Measurements from ENCODE around the gene TSGA10IP.

Gene TSGA10IP

DNA sequence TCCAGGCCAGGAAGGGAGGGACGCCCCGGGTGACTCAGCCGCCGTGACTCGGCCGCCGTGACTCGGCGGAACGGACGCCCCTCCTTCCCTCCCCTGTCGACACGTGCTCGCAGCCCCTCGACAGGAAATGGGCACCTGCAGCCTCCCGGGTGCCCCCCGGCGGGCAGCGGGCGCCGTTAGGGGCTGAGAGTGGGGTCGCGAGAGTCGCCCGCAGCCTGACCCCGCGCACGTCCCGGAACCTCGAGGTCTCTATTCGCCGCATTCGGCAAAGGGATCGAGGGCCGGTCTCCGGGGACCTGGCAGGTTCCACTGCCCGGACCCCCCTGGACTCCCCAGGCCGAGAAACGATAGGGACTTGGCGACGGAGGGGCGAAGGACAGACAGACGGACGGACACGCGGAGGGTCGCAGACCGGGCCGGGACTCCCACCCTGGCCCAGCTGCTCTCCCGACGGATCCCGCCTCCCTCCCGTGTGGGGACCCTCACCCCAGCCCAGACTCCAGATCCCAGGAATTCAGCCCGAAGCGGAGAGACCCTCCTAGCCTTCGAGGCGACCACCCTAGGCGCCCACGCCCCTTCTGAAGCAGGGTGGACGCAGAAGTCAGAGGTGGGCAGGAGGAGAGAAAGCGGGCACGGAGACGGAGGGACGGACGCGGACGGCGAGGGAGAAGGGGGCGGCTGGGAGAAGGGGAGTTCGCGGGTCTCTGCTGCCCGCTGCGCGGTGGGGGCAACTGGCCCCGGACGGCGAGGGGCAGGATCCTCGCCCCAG is 45.7 kb upstream of the TSGA10IP start:
- no peak overlapping the region for H2BK120ac ChIP-seq (ENCODE audit: low read depth, low read length)
- peak overlapping the region; percentile 48 for H3K4me2 ChIP-seq (ENCODE audit: low read length)
- H3K9ac ChIP-seq (ENCODE audit: low read length): peak overlapping the region; percentile 56
- no peak overlapping the region for H4K8ac ChIP-seq (ENCODE audit: low read depth, low read length)
- no peaks in the 10 kb centered on the region for H3K36me3 ChIP-seq (ENCODE audit: control insufficient read depth, insufficient read depth, low read length)
- H3K27ac ChIP-seq (ENCODE audit: low read depth, low read length): peak overlapping the region; percentile 37
- H3K79me1 ChIP-seq (ENCODE audit: low read length): no peaks in the 10 kb centered on the region
- no peak overlapping the region for H2BK5ac ChIP-seq (ENCODE audit: low read length)
- H3K23ac ChIP-seq (ENCODE audit: low read length): peak overlapping the region; percentile 1
- peak; percentile 71 for DNase-seq
- H3K4me3 ChIP-seq (ENCODE audit: low read length): no peak overlapping the region
- no peak overlapping the region for H4K5ac ChIP-seq (ENCODE audit: low read length)
- H2BK15ac ChIP-seq (replicated peaks; ENCODE audit: low read depth): no peak overlapping the region
- H3K4me1 ChIP-seq (ENCODE audit: control insufficient read depth, low read depth, low read length): no peaks in the 10 kb centered on the region
- H3K4ac ChIP-seq (ENCODE audit: low read depth, low read length): no peak overlapping the region
- H3K18ac ChIP-seq (ENCODE audit: low read length): peak overlapping the region; percentile 55
- no peak overlapping the region for H2AK5ac ChIP-seq (ENCODE audit: low read length)
- H3K79me2 ChIP-seq (ENCODE audit: control insufficient read depth, insufficient read depth, low read length): no peaks in the 10 kb centered on the region
- peak overlapping the region; percentile 76 for H3K56ac ChIP-seq (ENCODE audit: low read length)
- WGBS (ENCODE audit: extremely low coverage, insufficient coverage, low lambda C conversion rate): no CpG with 5 or more reads among the region's 78 CpGs
- H3K27me3 ChIP-seq (ENCODE audit: insufficient read depth, low read length, poor library complexity): peaks cover 7% of the 10 kb centered on the region

DNA sequence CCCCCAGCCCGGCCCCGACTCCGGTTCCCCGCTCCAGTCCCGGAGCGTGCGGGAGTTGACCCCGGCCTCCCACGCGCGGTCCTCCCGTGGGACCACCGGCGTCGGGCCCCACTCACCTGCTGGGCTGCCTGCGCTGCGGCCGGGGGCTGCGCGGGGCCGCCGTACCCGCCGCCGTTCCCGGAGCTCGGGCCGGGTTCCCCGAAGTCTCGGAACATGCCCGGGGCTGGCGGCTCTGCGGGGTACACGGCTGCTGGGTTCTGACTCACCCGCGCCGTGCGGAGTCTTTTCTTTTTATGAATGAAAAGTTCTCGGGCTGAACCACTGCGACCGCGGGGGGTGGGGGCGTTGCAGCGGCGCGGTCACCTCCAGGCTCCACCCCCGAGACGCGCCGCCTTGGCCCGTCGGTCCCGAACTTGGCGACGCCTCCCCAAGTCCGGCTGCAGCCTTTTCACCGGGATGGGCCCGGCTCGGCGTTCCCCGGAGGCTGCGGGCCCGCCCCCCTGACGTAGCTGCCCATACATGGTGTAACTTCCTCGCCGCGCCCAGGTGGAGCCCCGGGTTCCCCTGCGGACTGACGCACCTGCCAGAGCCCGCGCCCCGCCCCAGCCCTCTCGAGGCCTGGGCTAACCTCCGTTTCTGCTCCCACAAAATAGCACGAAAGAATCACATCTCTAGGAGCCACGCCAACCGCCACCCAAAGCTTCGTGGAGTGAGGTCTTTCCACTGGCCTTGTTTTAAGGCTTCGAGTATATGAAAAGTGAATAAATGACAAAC is 45.0 kb upstream of the TSGA10IP start, which contains the start of gene FOSL1:
Gene FOSL1, minus strand, starts transcription at position 264 of the 774 bp plus-strand sequence. Its CDS starts 49 bp downstream, at position 215.
- Histone ChIP-seq H3K4me2 (ENCODE audit: low read length) (peak within 1 kb of the TSS; percentile 48), H3K4me1 (ENCODE audit: control insufficient read depth, low read depth, low read length) (no peaks in the 10 kb centered on the region), H3K56ac (ENCODE audit: low read length) (peak within 1 kb of the TSS; percentile 76), H2BK120ac (ENCODE audit: low read depth, low read length) (no peak within 1 kb of the TSS), H3K4me3 (ENCODE audit: low read length) (no peak within 1 kb of the TSS), H3K79me1 (ENCODE audit: low read length) (no peaks in the 10 kb centered on the region), H3K18ac (ENCODE audit: low read length) (peak within 1 kb of the TSS; percentile 55), H3K79me2 (ENCODE audit: control insufficient read depth, insufficient read depth, low read length) (no peaks in the 10 kb centered on the region), H4K5ac (ENCODE audit: low read length) (no peak within 1 kb of the TSS), H3K23ac (ENCODE audit: low read length) (peak within 1 kb of the TSS; percentile 1), H3K9ac (ENCODE audit: low read length) (peak within 1 kb of the TSS; percentile 56), H2AK5ac (ENCODE audit: low read length) (no peak within 1 kb of the TSS), H3K4ac (ENCODE audit: low read depth, low read length) (no peak within 1 kb of the TSS), H2BK5ac (ENCODE audit: low read length) (no peak within 1 kb of the TSS), H4K8ac (ENCODE audit: low read depth, low read length) (no peak within 1 kb of the TSS), H3K27me3 (ENCODE audit: insufficient read depth, low read length, poor library complexity) (peaks cover 7% of the 10 kb centered on the region), H2BK15ac (replicated peaks; ENCODE audit: low read depth) (no peak within 1 kb of the TSS), H3K36me3 (ENCODE audit: control insufficient read depth, insufficient read depth, low read length) (no peaks in the 10 kb centered on the region), H3K27ac (ENCODE audit: low read depth, low read length) (peak within 1 kb of the TSS; percentile 37)
- peak; percentile 94 for DNase-seq
- WGBS (ENCODE audit: extremely low coverage, insufficient coverage, low lambda C conversion rate): no CpG with 5 or more reads among the region's 80 CpGs

DNA sequence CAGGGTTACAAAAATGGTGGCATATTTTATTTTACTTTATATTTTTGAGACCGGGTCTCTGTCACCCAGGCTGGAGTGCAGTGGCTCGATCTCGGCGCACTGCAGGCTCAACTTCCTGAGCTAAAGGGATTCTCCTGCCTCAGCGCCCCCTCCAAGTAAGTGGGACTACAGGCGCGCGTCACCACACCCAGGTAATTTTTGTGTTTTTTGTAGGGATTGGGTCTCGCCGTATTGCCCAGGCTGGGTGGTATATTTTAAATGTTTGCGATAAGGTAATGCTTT is 44.4 kb upstream of the TSGA10IP start:
- no peak overlapping the region for H2BK15ac ChIP-seq (replicated peaks; ENCODE audit: low read depth)
- no peak overlapping the region for H2AK5ac ChIP-seq (ENCODE audit: low read length)
- no peak overlapping the region for H3K18ac ChIP-seq (ENCODE audit: low read length)
- no peak overlapping the region for H3K23ac ChIP-seq (ENCODE audit: low read length)
- H2BK120ac ChIP-seq (ENCODE audit: low read depth, low read length): no peak overlapping the region
- H3K79me1 ChIP-seq (ENCODE audit: low read length): no peaks in the 10 kb centered on the region
- H4K5ac ChIP-seq (ENCODE audit: low read length): no peak overlapping the region
- H2BK5ac ChIP-seq (ENCODE audit: low read length): no peak overlapping the region
- H3K4me2 ChIP-seq (ENCODE audit: low read length): no peak overlapping the region
- WGBS (ENCODE audit: extremely low coverage, insufficient coverage, low lambda C conversion rate): no CpG with 5 or more reads among the region's 11 CpGs
- no peak for DNase-seq
- no peak overlapping the region for H3K4me3 ChIP-seq (ENCODE audit: low read length)
- H3K36me3 ChIP-seq (ENCODE audit: control insufficient read depth, insufficient read depth, low read length): no peaks in the 10 kb centered on the region
- H4K8ac ChIP-seq (ENCODE audit: low read depth, low read length): no peak overlapping the region
- H3K4me1 ChIP-seq (ENCODE audit: control insufficient read depth, low read depth, low read length): no peaks in the 10 kb centered on the region
- H3K27ac ChIP-seq (ENCODE audit: low read depth, low read length): no peak overlapping the region
- H3K56ac ChIP-seq (ENCODE audit: low read length): no peak overlapping the region
- H3K4ac ChIP-seq (ENCODE audit: low read depth, low read length): no peak overlapping the region
- no peak overlapping the region for H3K9ac ChIP-seq (ENCODE audit: low read length)
- peaks cover 7% of the 10 kb centered on the region for H3K27me3 ChIP-seq (ENCODE audit: insufficient read depth, low read length, poor library complexity)
- no peaks in the 10 kb centered on the region for H3K79me2 ChIP-seq (ENCODE audit: control insufficient read depth, insufficient read depth, low read length)

- H3K79me2 ChIP-seq (ENCODE audit: control insufficient read depth, insufficient read depth, low read length): no peaks in the 10 kb centered on the region
- no peak overlapping the region for H4K8ac ChIP-seq (ENCODE audit: low read depth, low read length)
- H2AK5ac ChIP-seq (ENCODE audit: low read length): no peak overlapping the region
- H4K5ac ChIP-seq (ENCODE audit: low read length): no peak overlapping the region
- no peak overlapping the region for H3K9ac ChIP-seq (ENCODE audit: low read length)
- H3K27me3 ChIP-seq (ENCODE audit: insufficient read depth, low read length, poor library complexity): peaks cover 7% of the 10 kb centered on the region
- no CpG with 5 or more reads among the region's 5 CpGs for WGBS (ENCODE audit: extremely low coverage, insufficient coverage, low lambda C conversion rate)
- H3K27ac ChIP-seq (ENCODE audit: low read depth, low read length): no peak overlapping the region
- no peak overlapping the region for H3K4me2 ChIP-seq (ENCODE audit: low read length)
- no peak overlapping the region for H2BK5ac ChIP-seq (ENCODE audit: low read length)
- no peak overlapping the region for H3K4ac ChIP-seq (ENCODE audit: low read depth, low read length)
- no peaks in the 10 kb centered on the region for H3K36me3 ChIP-seq (ENCODE audit: control insufficient read depth, insufficient read depth, low read length)
- no peak overlapping the region for H2BK15ac ChIP-seq (replicated peaks; ENCODE audit: low read depth)
- no peaks in the 10 kb centered on the region for H3K79me1 ChIP-seq (ENCODE audit: low read length)
- H3K23ac ChIP-seq (ENCODE audit: low read length): no peak overlapping the region
- no peaks in the 10 kb centered on the region for H3K4me1 ChIP-seq (ENCODE audit: control insufficient read depth, low read depth, low read length)
- H3K4me3 ChIP-seq (ENCODE audit: low read length): no peak overlapping the region
- no peak overlapping the region for H3K18ac ChIP-seq (ENCODE audit: low read length)
- peak; percentile 96 for DNase-seq
- peak overlapping the region; percentile 34 for H3K56ac ChIP-seq (ENCODE audit: low read length)
- no peak overlapping the region for H2BK120ac ChIP-seq (ENCODE audit: low read depth, low read length)
These were observed 42.2 kb upstream of the TSGA10IP start for GRCh38 chr11:65903068-65903481.

- no peaks in the 10 kb centered on the region for H3K79me1 ChIP-seq (ENCODE audit: low read length)
- H3K27me3 ChIP-seq (ENCODE audit: insufficient read depth, low read length, poor library complexity): peaks cover 7% of the 10 kb centered on the region
- no peaks in the 10 kb centered on the region for H3K79me2 ChIP-seq (ENCODE audit: control insufficient read depth, insufficient read depth, low read length)
- no CpG with 5 or more reads among the region's 8 CpGs for WGBS (ENCODE audit: extremely low coverage, insufficient coverage, low lambda C conversion rate)
- H3K23ac ChIP-seq (ENCODE audit: low read length): no peak overlapping the region
- no peak for DNase-seq
- no peak overlapping the region for H3K27ac ChIP-seq (ENCODE audit: low read depth, low read length)
- no peak overlapping the region for H3K18ac ChIP-seq (ENCODE audit: low read length)
- H3K4ac ChIP-seq (ENCODE audit: low read depth, low read length): no peak overlapping the region
- H4K5ac ChIP-seq (ENCODE audit: low read length): no peak overlapping the region
- H2BK15ac ChIP-seq (replicated peaks; ENCODE audit: low read depth): no peak overlapping the region
- H3K56ac ChIP-seq (ENCODE audit: low read length): no peak overlapping the region
- no peak overlapping the region for H2AK5ac ChIP-seq (ENCODE audit: low read length)
- H3K4me1 ChIP-seq (ENCODE audit: control insufficient read depth, low read depth, low read length): no peaks in the 10 kb centered on the region
- H4K8ac ChIP-seq (ENCODE audit: low read depth, low read length): no peak overlapping the region
- H3K36me3 ChIP-seq (ENCODE audit: control insufficient read depth, insufficient read depth, low read length): no peaks in the 10 kb centered on the region
- no peak overlapping the region for H2BK5ac ChIP-seq (ENCODE audit: low read length)
- no peak overlapping the region for H2BK120ac ChIP-seq (ENCODE audit: low read depth, low read length)
- no peak overlapping the region for H3K4me3 ChIP-seq (ENCODE audit: low read length)
- no peak overlapping the region for H3K9ac ChIP-seq (ENCODE audit: low read length)
- H3K4me2 ChIP-seq (ENCODE audit: low read length): no peak overlapping the region
These were observed 41.6 kb upstream of the TSGA10IP start for GRCh38 chr11:65903715-65904114.
